ENCODE measurements around the gene EFS.

DNA sequence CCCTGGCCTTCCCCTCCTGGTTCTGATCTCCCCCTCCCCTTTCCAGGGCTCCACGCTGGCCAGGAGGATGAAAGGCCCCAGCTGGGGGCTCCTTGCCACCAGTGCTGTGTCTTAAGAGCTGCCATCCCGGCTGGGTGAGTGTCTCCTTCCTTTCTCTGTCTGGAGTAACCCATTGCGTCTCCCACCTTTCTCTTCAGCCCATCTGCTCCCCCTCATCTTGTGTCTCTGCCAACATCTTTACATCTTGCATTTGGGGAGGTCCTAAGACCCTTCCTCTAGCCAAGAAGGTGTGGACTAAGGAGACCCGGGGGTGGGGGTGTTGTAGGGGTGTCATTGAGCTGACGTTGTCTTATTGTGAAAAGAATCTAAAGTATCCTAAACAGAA lies 57.8 kb downstream of the EFS start:
- TF ChIP-seq CTCF (IDR thresholded peaks at IDR 0.05; ENCODE audit: poor library complexity) (no peak), EZH2 (IDR thresholded peaks at IDR 0.05; ENCODE audit: borderline replicate concordance) (no peak), EZH2phosphoT487 (IDR thresholded peaks at IDR 0.05; ENCODE audit: low read depth, severe bottlenecking, unreplicated experiment) (no peak)
